GM21528 (cell line): ENCODE measurements around the gene CHDH.

Experiments
- ATAC-seq: cut with Tn5 transposase; IDR thresholded peaks from one replicate; pipeline ENCODE4 v1.9.1; 2021; ENCODE audit warnings: mild to moderate bottlenecking, moderate library complexity; ENCODE audit not compliant: unreplicated experiment, low FRiP score

CHDH gene, protein sequence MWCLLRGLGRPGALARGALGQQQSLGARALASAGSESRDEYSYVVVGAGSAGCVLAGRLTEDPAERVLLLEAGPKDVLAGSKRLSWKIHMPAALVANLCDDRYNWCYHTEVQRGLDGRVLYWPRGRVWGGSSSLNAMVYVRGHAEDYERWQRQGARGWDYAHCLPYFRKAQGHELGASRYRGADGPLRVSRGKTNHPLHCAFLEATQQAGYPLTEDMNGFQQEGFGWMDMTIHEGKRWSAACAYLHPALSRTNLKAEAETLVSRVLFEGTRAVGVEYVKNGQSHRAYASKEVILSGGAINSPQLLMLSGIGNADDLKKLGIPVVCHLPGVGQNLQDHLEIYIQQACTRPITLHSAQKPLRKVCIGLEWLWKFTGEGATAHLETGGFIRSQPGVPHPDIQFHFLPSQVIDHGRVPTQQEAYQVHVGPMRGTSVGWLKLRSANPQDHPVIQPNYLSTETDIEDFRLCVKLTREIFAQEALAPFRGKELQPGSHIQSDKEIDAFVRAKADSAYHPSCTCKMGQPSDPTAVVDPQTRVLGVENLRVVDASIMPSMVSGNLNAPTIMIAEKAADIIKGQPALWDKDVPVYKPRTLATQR

DNA sequence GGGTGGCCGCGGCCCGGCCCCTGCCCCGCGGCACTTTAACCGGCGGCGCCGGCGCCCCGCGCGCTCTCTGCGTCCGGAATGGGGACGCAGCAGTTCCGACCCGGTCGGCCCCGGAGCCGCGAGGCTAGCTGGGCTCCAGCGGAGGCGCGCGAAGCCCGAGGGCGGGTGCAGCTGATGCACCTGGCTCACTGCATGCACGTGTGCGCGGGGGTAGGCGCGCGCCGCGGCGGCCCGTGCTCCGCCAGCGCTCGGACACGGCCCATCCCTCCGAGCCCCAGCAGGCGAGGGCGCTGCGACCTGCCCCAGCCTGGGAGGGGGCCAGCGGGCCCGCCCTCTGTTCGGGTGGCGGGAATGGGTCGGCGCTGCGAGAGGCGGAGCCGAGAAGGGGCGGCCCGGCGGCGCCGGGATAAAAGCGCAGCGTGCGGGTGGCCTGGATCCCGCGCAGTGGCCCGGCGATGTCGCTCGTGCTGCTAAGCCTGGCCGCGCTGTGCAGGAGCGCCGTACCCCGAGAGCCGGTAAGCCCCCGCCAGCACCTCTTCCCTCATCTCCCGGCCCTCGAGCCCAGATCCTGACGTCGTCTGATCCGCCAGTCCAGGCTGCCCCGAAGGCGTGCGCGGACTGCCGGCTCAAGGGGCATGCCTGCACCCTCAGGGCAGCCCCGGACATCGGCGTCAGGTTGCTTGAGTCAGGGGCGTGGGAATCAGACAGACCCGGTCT lies at the start of gene CHDH, which contains the start of gene IL17RB:
Gene CHDH, minus strand, starts transcription at position 286 of the 717 bp plus-strand sequence. CDS start 22,411 bp downstream, outside the sequence.
Gene IL17RB, plus strand, starts transcription at position 435 of the 717 bp plus-strand sequence. Its CDS starts 21 bp downstream, at position 456.
- peak; percentile 48 for ATAC-seq

DNA sequence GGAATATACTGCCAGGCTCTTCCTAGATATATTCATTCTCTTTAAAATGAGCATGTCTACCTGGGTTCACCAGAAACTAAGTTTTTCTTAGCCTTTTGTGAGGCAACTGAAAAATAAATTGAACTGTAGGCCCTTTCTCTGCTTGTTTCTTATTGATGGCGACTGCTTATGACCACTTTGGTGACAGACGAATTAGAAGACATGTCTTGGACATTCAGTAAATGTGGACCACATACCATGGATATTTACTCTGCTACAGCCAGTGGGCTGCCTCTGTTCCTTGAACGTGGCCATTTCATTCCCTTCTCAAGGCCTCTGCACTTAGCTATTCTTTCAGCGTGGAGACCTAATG lies 46.0 kb upstream of the CHDH start:
- ATAC-seq = no peak

DNA sequence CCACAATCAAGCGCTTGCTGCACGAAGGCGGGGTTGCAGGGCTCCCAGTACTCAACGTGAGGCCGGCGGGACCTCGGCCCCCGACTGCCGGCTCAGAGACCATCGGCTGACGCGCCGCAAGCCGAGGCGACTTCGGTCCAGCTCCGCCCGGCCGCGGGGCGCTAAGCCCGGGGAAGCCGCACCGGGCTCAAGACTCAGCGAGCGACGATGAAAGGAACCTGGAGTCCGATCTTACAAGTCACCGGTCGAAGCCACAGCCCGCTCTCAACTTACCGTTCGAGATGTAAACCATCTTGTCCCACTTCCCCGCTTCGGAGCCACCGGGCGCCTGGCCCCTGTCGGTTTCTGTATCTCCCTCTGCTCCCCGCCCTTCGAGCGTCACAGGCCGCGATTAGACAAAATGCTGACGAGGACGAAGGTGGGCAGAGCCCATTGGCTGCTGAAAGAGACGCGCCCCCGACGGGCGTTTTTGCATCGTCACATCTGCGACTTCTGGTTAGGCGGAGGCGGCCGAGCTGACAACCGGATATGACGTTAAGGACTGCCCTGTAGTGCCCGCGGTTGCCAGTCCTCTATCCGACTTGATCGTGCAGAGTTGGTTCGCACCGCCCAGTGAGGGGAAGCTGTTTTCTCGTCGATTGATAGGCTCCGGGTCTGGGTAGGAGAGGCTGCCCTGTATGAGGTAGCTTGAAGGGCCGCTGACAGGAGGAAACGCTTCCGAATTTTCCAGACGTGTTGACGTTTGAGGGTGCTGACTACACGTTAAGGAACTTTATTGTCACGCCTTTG lies 45.5 kb upstream of the CHDH start, which contains the start of gene SELENOK:
Gene SELENOK, minus strand, starts transcription at position 363 of the 789 bp plus-strand sequence.
- peak; percentile 98 for ATAC-seq

DNA sequence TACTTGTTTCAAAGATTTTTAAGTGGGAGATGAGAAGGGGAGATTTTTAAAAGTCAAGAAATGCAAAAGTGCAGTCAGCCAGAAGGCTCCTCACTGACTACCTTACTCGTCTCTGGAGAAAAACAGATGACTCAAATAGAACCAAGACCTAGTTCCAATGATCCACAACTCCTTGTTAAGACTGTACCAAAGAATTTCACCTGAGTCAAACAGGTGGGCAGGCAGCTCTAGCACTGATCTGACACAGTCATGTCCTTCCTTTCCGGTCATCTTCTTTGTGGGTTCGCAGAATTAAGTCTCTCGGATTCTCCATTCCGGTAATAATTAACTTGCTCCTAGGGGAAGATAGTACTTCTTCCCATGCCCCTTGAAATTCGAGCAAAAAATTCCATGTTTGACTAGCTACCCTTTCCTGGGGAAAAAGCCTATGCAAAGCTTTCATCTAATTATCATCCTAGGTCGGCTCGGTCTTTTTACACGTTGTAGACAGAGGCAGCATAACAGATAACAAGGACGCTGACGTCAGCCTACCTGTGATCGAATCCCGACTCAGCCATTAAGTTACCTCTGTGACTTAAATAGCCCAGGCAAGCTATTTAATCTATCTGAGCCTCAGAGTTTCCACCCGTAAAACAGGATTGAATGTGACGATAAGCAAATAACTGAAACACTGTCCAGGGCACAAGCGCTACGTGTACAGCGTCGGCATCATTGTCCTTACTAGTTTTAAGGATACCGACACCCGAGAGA lies 44.7 kb upstream of the CHDH start:
- peak; percentile 21 for ATAC-seq

DNA sequence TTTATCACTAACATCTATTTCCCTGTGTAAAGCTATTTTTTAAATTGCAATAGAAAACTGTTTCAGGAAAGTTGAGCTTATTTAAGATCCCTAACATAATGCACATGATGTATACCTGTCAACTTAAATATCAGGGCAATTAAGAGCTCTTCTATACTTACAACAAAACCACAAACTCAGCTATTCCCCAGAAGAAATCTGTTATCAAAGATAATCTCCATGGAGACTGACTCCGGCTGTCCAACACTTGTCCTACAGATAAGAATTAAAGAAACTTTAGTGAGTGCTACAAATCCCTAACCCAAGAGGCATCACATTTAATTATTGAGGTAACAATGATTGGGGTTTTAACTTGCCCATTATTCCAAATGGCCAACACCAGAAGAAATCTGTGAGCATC lies 42.0 kb upstream of the CHDH start:
- ATAC-seq = no peak

DNA sequence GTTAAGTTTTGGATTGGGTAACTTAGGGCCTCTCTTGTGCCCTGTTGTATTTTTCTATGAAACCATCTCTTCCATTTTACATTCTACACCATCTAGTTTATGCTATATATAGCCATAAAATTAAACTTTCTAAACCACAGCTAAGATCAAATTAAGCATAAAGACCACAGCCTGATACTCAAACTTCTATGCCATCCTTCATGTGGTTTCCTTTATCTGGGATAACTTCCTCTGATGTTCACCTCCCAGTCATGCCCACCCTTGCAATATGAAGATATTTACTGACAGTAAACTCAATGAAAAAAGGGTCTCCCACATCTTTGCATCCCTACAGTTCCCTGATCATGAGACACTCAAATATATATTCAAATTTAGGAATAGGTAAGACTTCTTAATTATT lies 41.2 kb upstream of the CHDH start:
- no peak for ATAC-seq

DNA sequence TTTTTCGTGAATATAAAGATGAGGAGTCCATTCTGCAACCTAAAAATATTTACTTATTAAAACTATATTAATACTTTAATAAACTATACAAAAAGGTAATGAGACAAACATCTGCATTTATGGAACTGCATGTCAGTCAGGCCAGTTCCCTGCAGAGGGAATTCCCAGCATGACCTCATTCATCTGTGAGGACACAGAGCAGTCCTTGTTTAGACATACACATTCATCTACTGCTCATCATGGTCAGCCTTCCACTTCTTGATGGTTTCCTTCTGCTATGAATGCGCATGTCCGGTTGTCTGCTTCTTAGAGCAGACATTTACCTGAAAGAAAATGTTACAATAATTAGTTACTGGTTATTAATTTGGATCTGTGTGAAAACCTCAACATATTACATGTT lies 39.0 kb upstream of the CHDH start:
- no peak for ATAC-seq

DNA sequence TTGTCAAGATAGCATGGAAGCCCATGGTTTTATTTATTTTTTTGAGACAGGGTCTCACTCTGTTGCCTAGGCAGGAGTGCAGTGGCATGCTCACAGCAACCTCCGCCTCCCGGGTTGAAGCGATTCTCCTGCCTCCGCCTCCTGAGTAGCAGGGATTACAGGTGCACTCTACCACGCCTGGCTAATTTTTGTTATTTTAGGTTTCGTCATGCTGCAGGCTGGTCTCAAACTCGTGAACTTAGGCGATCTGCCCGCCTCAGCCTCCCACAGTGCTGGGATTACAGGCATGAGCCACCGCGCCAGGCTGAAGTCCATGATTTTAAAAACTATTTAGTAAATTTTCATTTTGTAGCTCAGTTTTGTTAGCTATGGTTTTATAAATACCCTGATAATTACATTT lies 38.4 kb upstream of the CHDH start:
- ATAC-seq = no peak

DNA sequence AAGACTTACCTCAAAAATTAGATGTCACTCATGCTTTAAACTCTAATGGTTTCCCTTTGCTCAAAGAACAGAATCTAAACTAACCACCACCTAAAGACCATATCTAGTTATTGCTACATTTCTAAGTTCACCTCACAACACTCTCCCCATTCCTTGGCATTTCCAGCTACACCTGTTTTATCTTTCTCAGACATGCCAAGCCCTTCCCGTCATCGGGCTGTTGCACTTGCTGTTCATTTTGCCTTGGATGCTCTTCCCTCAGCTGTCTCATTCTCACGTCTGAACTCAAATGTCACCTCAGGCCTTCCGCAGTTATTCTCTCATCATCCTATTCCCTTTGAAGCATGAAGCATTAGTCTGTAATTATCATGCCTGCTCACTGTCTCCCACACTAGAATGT lies 36.8 kb upstream of the CHDH start:
- no peak for ATAC-seq

DNA sequence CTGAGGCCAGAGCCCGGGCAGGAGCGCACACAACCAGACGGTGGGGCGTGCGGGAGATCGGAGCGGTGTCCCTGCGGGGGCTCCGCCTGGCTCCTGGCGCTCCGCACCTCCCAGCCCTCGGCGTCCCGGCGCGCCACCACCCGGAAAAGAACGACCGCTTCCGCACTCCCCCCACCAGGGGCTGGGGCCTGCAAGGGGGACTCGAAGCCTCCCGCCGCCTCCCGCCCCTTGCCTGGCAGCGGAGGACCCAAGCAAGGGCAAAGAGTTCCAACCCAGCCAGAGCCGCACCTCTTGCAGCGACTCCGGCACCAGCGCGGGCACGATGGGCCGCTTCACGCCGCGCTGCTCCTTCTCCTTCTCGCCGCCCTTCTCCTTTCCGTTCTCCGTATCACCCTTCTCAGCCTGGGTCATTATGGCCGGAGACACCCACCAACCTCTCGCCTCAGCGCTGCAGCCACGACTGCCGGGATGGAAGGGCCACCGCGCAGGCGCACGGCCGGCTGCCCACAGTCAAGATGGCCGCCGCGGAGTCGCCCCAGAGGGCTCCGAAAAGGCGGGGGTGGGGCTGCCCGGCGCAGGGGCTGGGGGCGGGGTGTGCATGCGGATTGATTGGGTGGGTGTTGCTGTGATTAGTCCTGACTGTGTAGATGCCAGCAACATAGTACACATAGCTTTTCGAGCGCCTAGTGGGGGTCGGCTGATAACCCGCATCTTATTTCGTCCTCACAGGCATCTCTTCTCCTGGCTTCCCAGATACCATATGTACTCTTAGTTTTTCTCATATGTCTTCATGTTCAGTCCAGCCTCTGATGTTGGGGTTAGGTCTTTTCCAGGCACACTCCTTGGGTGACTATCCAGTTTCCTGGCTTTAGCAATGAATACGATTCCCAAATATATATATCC lies 35.7 kb upstream of the CHDH start, which contains the start of gene ACTR8:
Gene ACTR8, minus strand, starts transcription at position 462 of the 903 bp plus-strand sequence. Its CDS starts 51 bp downstream, at position 411.
- ATAC-seq = peak; percentile 83

DNA sequence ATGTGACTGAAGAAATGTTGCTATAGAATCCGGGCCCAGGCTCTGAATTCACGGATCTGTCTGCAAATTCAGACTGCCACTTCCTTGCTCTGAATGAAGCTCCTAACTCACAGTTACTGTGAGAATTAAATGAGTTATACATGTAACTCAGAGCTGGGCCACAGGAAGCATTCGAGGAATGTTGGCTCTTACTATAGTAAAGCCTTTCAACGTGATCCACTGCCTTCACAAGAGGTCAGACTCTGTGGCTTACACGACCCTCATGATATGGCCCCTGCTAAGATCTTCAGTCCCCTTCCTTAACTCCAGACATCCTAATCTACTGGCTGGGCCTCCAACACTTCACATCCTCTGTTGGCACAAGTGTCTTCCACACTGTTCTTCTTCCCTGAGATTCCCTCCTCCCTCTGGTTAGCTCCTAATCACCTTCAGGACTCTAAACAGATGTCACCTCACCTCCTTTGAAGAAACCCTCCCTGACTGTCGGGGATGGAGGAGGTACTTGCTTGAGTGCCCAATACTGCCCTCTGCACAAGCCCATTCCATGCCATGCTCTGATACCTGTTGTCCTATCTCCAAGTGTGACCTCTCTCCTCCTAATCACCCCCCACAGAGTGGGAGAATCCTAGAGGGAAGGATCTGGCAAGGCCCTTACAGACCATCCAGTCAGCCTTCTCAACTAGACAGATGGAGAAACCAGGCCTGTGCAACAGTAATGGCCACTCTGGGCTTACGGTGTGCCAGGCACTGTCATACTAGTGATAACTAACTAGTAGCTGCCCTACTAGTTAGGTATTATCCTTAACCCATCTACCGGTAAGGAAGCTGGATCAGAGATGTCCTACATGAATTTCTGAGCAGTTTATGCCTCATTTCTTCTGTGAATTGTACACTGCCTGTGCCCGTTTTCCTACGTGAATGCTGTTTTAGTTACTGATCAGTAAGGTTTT lies 34.5 kb upstream of the CHDH start:
- no peak for ATAC-seq

DNA sequence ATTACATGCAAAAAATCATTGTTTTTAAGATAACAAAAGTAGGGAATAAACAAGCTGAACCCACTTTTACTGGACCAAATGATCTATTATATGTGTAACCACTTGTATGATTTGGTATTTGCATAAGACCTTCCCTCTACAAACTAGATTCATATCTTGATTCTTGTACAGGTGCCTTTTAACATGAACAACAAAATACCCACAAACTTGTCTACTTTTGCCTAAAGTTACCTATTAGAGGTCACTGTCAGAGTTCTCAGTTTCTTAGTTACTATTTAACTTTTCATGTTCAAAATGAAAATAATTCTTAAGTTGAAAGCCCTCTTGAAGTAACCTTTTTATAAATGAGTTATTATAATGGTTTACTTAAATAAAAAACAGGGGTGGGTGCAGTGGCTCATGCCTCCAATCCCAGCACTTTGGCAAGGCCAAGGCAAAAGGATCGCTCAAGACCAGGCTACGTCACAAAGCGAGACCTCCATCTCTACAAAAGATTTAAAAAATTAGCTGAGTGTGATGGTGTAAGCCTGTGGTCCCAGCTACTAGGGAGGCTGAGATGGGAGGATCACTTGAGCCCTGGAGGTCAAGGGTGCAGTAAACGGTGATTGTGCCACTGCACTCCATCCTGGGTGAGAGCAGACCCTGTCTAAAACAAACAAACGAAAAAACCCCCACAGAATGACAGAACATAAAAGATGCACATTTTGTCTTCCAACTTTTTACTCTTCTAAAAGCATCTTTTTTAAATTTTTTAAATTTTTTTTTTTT lies 19.7 kb upstream of the CHDH start:
- no peak for ATAC-seq

DNA sequence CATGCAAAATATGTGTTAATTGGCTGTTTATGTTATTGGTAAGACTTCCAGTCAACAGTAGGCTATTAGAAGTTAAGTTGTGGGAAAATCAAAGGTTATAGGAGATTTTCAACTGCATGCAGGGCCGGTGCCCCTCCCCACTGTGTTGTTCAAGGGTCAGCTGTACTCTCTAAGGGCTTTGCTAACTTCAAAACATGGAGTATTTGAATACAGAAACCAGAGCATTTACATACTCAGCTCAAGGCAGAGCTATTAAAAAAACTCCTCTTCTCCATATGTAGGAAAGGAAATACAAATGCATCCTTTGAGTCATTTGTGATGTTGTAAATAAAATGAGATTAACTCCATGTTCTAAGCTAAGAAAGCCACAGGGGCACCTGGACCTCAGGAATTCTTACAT lies 16.9 kb upstream of the CHDH start:
- no peak for ATAC-seq

DNA sequence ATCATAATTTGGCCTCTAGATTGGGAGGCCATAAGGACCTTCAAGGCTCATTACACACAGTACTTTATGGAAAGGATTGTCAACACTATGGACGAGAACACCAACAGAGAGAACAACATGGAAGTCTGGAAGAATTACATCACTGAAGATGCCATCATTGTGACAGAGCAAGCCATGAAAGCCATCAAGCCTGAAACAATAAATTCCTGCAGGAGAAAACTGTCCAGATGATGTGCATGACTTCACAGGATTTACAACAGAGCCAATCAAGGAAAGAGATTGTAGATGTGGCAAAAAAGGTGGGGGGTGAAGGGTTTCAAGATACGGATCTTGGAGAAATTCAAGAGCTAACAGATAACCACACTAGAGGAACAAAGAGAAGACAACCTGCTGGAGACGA lies 16.0 kb upstream of the CHDH start:
- no peak for ATAC-seq

DNA sequence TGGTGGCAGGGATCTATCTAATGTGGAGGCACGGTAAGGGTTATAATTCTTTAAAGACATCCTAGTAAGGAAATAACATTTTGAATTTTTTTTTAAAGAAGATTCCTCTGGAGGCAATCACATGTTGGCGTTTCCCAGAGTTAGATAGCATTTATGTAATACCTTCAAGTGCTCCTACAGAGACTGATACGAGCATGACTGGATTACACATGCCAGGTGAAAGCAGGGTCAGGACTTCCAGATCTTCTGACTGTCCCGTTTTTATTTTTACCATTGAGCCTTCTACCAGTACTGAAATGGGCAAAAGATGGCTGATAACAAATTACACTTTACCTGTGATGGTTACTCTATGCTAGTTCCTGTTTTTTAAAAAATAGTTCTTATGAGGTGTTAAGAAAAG lies 14.0 kb upstream of the CHDH start:
- no peak for ATAC-seq

DNA sequence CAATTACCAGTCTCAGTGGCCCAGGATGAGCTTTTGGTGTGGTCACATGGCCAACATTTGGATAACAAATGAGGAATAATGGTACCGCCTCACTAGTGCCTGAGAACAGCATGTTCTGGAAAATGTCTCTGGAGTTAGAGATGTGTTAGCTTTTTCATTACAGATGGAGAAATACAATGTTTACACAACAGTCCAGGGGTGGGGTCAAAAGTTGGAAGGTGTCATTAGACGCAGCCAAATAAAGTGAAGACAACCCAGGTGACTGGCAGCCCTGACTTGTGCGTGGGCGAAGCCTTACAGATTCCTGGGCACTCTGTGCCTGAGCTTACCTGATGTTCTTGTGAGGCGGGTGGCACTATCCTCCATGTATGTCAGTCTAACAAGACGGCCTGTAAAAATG lies 13.0 kb upstream of the CHDH start:
- ATAC-seq = no peak
